K562 (cell line): ENCODE data around the gene MSL2. TPM values are rescaled to one million over a fixed set of nuclear protein-coding genes. Genes with fewer than 3 reads are reported as not detected.

Source experiments
- ATAC-seq: fragments of 200-7000 bp; cut with Tn5 transposase; 3 replicates; pipeline ENCODE4 v1.9.1; 2020; ENCODE audit warnings: moderate library complexity
- BruUV-seq: library from RNA; stranded (reverse); fragments of 400-500 nt; replicated peaks from 2 replicates; lab custom pipeline; 2021; lab: Mats Ljungman, UMichigan
- CTCF ChIA-PET: fragments of 300-600 bp; formaldehyde crosslinking; extraction: SDS; loops from one replicate; lab custom pipeline; 2021; ENCODE audit warnings: low intra/inter-chr PET ratio; lab: Yijun Ruan, JAX
- POLR2A ChIA-PET: fragments of 300-600, 350-650 bp; sonication (Branson Sonifier 250); formaldehyde crosslinking; extraction: SDS; loops from one replicate; lab custom pipeline; 2021; ENCODE audit warnings: antibody characterized with exemption, inconsistent platforms; lab: Yijun Ruan, JAX
- DNase-seq, 4 experiments: peaks; one replicate each; pipeline versions ENCODE4 v3.0.0 to v3.0.0-alpha.2; 2011 to 2018; ENCODE audit warnings: low spot score in 3 of 4, mixed read lengths in 3 of 4; ENCODE audit errors: extremely low read depth in 1 of 4
- FAIRE-seq: peaks from 2 replicates; lab custom pipeline; 2011; peaks lifted over from hg19 to GRCh38; lab: Jason Lieb, UNC
- H2AFZ ChIP-seq: 2 replicates; pipeline ENCODE4 v1.6.0; 2011; ENCODE audit warnings: low read depth, low read length, control low read depth, inconsistent platforms
- H3K27ac ChIP-seq: fragments of 200-600 bp; 3 replicates; pipeline ENCODE4 v1.8.0; 2011; ENCODE audit warnings: low read depth, mild to moderate bottlenecking, control low read depth, inconsistent platforms, low read length, moderate library complexity, mixed read lengths; ENCODE audit errors: extremely low read depth
- H3K27me3 ChIP-seq, 2 experiments: fragments of 300-600 bp in 1 of 2; 2 replicates in 1 of 2; 3 replicates in 1 of 2; pipeline versions ENCODE4 v1.6.0 to v1.8.0; 2011; ENCODE audit warnings: inconsistent platforms in 2 of 2, low read length in 2 of 2, mild to moderate bottlenecking in 1 of 2, mixed read lengths in 1 of 2, moderate library complexity in 1 of 2; ENCODE audit not compliant: control insufficient read depth in 2 of 2, insufficient read depth in 2 of 2
- H3K36me3 ChIP-seq: fragments of 300-600 bp; 3 replicates; pipeline ENCODE4 v1.8.0; 2011; ENCODE audit warnings: mild to moderate bottlenecking, low read length, inconsistent platforms; ENCODE audit not compliant: control insufficient read depth, insufficient read depth
- H3K4me1 ChIP-seq, 2 experiments: fragments of 200-600 bp in 1 of 2; replicated peaks in 1 of 2; 2 replicates in 1 of 2; 3 replicates in 1 of 2; pipeline versions ENCODE4 v1.5.1 to v1.8.0; 2011; ENCODE audit warnings: inconsistent platforms in 2 of 2, low read length in 2 of 2, mild to moderate bottlenecking in 1 of 2, mixed read lengths in 1 of 2, moderate library complexity in 1 of 2; ENCODE audit not compliant: control insufficient read depth in 2 of 2, insufficient read depth in 2 of 2
- H3K4me2 ChIP-seq: 2 replicates; pipeline ENCODE4 v1.6.1; 2011; ENCODE audit warnings: low read length, control low read depth, inconsistent platforms, mixed read lengths; ENCODE audit not compliant: insufficient read depth
- H3K4me3 ChIP-seq: fragments of 200-600 bp; sonication (generic), shearing (Covaris generic); 2 replicates; pipeline ENCODE4 v1.5.1; 2016; ENCODE audit warnings: control low read depth, inconsistent platforms
- H3K79me2 ChIP-seq: fragments of 200-600 bp; 3 replicates; pipeline ENCODE4 v1.8.0; 2011; ENCODE audit warnings: low read length, inconsistent platforms; ENCODE audit not compliant: control insufficient read depth, insufficient read depth
- H3K9ac ChIP-seq, 2 experiments: 2 replicates each; pipeline versions ENCODE4 v1.6.0 to v1.6.1; 2011; ENCODE audit warnings: low read depth in 2 of 2, low read length in 2 of 2, control low read depth in 1 of 2, inconsistent platforms in 1 of 2, mild to moderate bottlenecking in 1 of 2, mixed read lengths in 1 of 2; ENCODE audit not compliant: insufficient read depth in 1 of 2
- H3K9me1 ChIP-seq: one replicate; pipeline ENCODE4 v1.6.0; 2011; ENCODE audit warnings: inconsistent platforms, mild to moderate bottlenecking, low read length, moderate library complexity; ENCODE audit not compliant: control insufficient read depth, insufficient read depth
- H3K9me3 ChIP-seq: replicated peaks from 2 replicates; pipeline ENCODE4 v1.5.1; 2011; ENCODE audit warnings: low read depth, low read length, inconsistent platforms; ENCODE audit not compliant: control insufficient read depth, insufficient read depth
- H4K20me1 ChIP-seq: replicated peaks from 2 replicates; pipeline ENCODE4 v1.6.1; 2011; ENCODE audit warnings: low read length, inconsistent platforms, mixed read lengths; ENCODE audit not compliant: control insufficient read depth, insufficient read depth
- BCOR ChIP-seq: fragments of 450-650 bp; IDR thresholded peaks from 2 replicates; pipeline ENCODE4 v1.6.1; 2016
- GTF2E2 ChIP-seq: fragments of 200-800 bp; sonication (Bioruptor generic); IDR thresholded peaks from 2 replicates; pipeline ENCODE4 v1.6.1; 2016; ENCODE audit warnings: missing genetic modification characterization, missing compliant biosample characterization
- NRF1 ChIP-seq, 2 experiments: fragments of 450-650 bp; IDR thresholded peaks in 1 of 2; conservative IDR thresholded peaks in 1 of 2; 2 replicates each; pipeline ENCODE4 v1.6.1; 2014; ENCODE audit warnings: mild to moderate bottlenecking in 2 of 2
- POLR3G ChIP-seq: IDR thresholded peaks from 2 replicates; pipeline ENCODE4 v1.6.1; 2011; ENCODE audit not compliant: insufficient read length, insufficient replicate concordance; ENCODE audit errors: extremely low read depth
- RBM15 ChIP-seq: fragments of 200-400 bp; formaldehyde crosslinking; IDR thresholded peaks from 2 replicates; pipeline ENCODE4 v1.6.1; 2018; ENCODE audit warnings: mild to moderate bottlenecking, low read length, moderate library complexity; ENCODE audit not compliant: insufficient read depth
- RBM25 ChIP-seq: fragments of 200-400 bp; formaldehyde crosslinking; IDR thresholded peaks from 2 replicates; pipeline ENCODE4 v1.6.1; 2018; ENCODE audit warnings: low read length, low read depth, moderate library complexity; ENCODE audit not compliant: severe bottlenecking
- RNF2 ChIP-seq: sonication (generic); IDR thresholded peaks from 2 replicates; pipeline ENCODE4 v1.6.1; 2016
- SIN3B ChIP-seq: fragments of 450-650 bp; IDR thresholded peaks from 2 replicates; pipeline ENCODE4 v1.6.1; 2017; ENCODE audit warnings: low read depth, mild to moderate bottlenecking, moderate library complexity
- ZKSCAN1 ChIP-seq: fragments of 150-350 bp; IDR thresholded peaks from 2 replicates; pipeline ENCODE4 v1.6.1; 2016; ENCODE audit warnings: low read depth, low read length
- ZNF121 ChIP-seq: sonication (generic); formaldehyde crosslinking; conservative IDR thresholded peaks from 2 replicates; pipeline ENCODE4 v1.8.0; 2022; ENCODE audit warnings: missing genetic modification reagents
- ZNF143 ChIP-seq: sonication (generic); formaldehyde crosslinking; IDR thresholded peaks from 2 replicates; pipeline ENCODE4 v1.9.0; 2022; ENCODE audit warnings: mild to moderate bottlenecking, missing genetic modification reagents
- WGBS: fragments of 100-300 bp; shearing (Covaris generic); methylation state at CpG from one replicate; pipeline ENCODE4 v1.1.6; 2016; ENCODE audit warnings: low coverage, mixed read lengths; ENCODE audit not compliant: insufficient coverage; ENCODE audit errors: missing lambda C conversion rate; 5-methylcytosine and 5-hydroxymethylcytosine counted together
- in situ Hi-C: fragments of 300-500 bp; cut with MboI; formaldehyde crosslinking; loops from 4 replicates; pipeline ENCODE4 v1.15.0; 2018; ENCODE audit warnings: inconsistent platforms, mixed read lengths
- intact Hi-C: fragments of 100-400 bp; cut with micrococcal nuclease; formaldehyde crosslinking; loops from 2 replicates; pipeline ENCODE4 v1.14.2; 2022
- polyA plus RNA-seq, 8 experiments: library from polyadenylated mRNA; depleted of rRNA in 4 of 8; stranded (reverse) in 5 of 8; unstranded in 3 of 8; fragments of >200 nt; fragmentation: Nextera tagmentation in 2 of 8; fragmentation: Illumina TruSeq in 1 of 8; extraction: Ambion mirVana in 2 of 8; extraction: Trizol in 1 of 8; gene quantifications; 2 replicates each; pipeline versions ENCODE4 v1.2.1 to v1.2.3, GENCODE V29; 2011 to 2014; ENCODE audit warnings: inconsistent platforms in 1 of 8, missing spikeins in 1 of 8
- total RNA-seq, 7 experiments: library from RNA; depleted of rRNA in 6 of 7; stranded (reverse); fragments of >200 nt in 6 of 7; fragmentation: Illumina TruSeq in 2 of 7; extraction: Trizol in 2 of 7; gene quantifications; 2 replicates each; pipeline versions ENCODE4 v1.2.1 to v1.2.3, GENCODE V29; 2011 to 2021; ENCODE audit warnings: low replicate concordance in 1 of 7
- TF ChIP-seq, protein P1 (sequence below): sonication (generic); formaldehyde crosslinking; IDR thresholded peaks from 2 replicates; pipeline ENCODE4 v1.8.0; 2022; ENCODE audit warnings: missing genetic modification reagents, mild to moderate bottlenecking, borderline replicate concordance
- TF ChIP-seq, protein P2 (sequence below): fragments of 200-800 bp; sonication (Bioruptor generic); IDR thresholded peaks from 2 replicates; pipeline ENCODE4 v1.6.1; 2017; ENCODE audit warnings: missing genetic modification characterization, missing compliant biosample characterization

The MSL2 gene
- total and polyA plus RNA-seq, 9 of the 15 experiments (the other 6 are each of a cell fraction or from before 2014, with no cell fraction given), result 1.9 to 19.9 (median 9.1) TPM

DNA sequence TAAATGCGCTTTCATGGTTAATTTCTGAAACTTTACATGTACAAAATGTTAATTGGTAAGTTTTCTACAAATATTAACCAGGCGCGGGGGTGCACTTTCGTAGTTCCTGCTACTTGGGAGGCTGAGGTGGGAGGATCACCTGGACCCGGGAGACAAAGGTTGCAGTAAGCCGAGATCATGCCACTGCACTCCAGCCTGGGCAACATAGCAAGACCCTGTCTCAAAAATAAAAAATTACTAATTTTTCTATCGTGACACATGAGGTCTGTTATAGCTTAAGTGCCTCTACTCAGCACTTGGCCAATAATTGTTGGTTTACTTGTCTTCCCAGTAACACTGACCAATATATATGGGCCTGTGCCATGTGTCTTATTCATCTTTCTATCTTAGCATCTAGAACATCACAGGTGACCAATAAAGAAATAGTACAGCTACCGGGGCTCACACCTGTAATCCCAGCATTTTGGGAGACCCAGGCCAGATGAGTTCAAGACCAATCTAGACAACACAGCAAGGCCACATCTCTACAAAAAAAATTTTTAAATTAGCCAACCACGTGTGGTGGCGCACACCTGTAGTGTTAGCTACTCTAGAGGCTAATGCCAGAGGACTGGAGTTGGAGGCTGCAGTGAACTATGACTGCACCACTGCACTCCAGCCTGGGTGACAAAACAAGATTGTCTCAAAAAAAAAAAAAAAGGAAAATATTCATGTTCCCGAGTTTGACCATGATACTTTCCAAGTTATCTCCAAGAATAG lies 6.1 kb downstream of the MSL2 start:
- no peak for FAIRE-seq
- no TSS peak for BruUV-seq
- H4K20me1 ChIP-seq, result peaks cover 64% of the 10 kb centered on the region

DNA sequence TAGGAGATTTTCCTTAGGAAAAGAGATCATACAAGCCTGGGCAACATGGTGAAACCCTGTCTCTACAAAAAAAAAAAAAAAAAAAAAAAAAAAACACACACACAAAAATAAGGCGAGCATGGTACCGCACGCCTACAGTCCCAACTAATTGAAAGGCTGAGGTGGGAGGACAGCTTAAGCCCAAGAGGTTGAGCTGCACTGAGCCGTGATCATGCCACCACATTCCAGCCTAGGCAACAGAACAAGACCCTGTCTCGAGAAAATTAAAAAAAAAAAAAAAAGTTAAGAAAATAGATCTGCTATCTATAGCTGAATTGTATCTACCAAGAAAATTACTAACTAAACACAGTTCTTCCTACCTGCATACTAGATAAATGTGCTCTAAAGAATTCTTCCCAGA lies 7.1 kb downstream of the MSL2 start:
- in situ Hi-C loops, result no loop called here
- Histone ChIP-seq H4K20me1 (peaks cover 54% of the 10 kb centered on the region), H3K9ac (no peak overlapping the region), H3K4me1 (peaks cover 7 to 11% of the 10 kb centered on the region in 2 experiments; a peak in 3 of 5 replicates), H3K27me3 (no peaks in the 10 kb centered on the region), H3K4me2 (no peak overlapping the region), H3K27ac (no peak overlapping the region), H3K4me3 (no peak overlapping the region), H3K36me3 (peaks cover 11% of the 10 kb centered on the region; the same call in 2 of the 3 replicates), H3K79me2 (peaks cover 100% of the 10 kb centered on the region), H3K9me1 (peaks cover 3% of the 10 kb centered on the region), H2AFZ (no peak overlapping the region), H3K9me3 (no peaks in the 10 kb centered on the region)
- ATAC-seq (no peak), DNase-seq (no peak), FAIRE-seq (no peak)
- ChIA-PET CTCF (no interaction called here), POLR2A (no interaction called here)
- WGBS, result 66% methylated on average over 4 of the region's 5 CpGs
- no TSS peak for BruUV-seq
- intact Hi-C loops, result no loop called here
- TF ChIP-seq GTF2E2 (tag) (no peak), ZNF143 (CRISPR knock-in tag) (no peak), RBM15 (no peak), NRF1 (conservative IDR thresholded peaks at IDR 0.05 in 1 of 2, IDR thresholded peaks at IDR 0.05 in 1 of 2) (no peak), RNF2 (no peak)
- TF ChIP-seq, protein P1, sequence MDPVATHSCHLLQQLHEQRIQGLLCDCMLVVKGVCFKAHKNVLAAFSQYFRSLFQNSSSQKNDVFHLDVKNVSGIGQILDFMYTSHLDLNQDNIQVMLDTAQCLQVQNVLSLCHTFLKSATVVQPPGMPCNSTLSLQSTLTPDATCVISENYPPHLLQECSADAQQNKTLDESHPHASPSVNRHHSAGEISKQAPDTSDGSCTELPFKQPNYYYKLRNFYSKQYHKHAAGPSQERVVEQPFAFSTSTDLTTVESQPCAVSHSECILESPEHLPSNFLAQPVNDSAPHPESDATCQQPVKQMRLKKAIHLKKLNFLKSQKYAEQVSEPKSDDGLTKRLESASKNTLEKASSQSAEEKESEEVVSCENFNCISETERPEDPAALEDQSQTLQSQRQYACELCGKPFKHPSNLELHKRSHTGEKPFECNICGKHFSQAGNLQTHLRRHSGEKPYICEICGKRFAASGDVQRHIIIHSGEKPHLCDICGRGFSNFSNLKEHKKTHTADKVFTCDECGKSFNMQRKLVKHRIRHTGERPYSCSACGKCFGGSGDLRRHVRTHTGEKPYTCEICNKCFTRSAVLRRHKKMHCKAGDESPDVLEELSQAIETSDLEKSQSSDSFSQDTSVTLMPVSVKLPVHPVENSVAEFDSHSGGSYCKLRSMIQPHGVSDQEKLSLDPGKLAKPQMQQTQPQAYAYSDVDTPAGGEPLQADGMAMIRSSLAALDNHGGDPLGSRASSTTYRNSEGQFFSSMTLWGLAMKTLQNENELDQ (CRISPR knock-in tag), result no peak
- TF ChIP-seq, protein P2, sequence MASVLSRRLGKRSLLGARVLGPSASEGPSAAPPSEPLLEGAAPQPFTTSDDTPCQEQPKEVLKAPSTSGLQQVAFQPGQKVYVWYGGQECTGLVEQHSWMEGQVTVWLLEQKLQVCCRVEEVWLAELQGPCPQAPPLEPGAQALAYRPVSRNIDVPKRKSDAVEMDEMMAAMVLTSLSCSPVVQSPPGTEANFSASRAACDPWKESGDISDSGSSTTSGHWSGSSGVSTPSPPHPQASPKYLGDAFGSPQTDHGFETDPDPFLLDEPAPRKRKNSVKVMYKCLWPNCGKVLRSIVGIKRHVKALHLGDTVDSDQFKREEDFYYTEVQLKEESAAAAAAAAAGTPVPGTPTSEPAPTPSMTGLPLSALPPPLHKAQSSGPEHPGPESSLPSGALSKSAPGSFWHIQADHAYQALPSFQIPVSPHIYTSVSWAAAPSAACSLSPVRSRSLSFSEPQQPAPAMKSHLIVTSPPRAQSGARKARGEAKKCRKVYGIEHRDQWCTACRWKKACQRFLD (CRISPR knock-in tag), result no peak

More for the DNA sequence above, 6.1 kb downstream of the MSL2 start:
- Histone ChIP-seq H3K9me3 (no peaks in the 10 kb centered on the region), H3K27me3 (no peaks in the 10 kb centered on the region), H2AFZ (no peak overlapping the region), H3K9ac (no peak overlapping the region), H3K79me2 (peaks cover 100% of the 10 kb centered on the region), H3K4me1 (peaks cover 7 to 11% of the 10 kb centered on the region in 2 experiments; a peak in 4 of 5 replicates), H3K4me2 (no peak overlapping the region), H3K9me1 (peaks cover 3% of the 10 kb centered on the region), H3K4me3 (no peak overlapping the region), H3K36me3 (peaks cover 13% of the 10 kb centered on the region; the same call in 2 of the 3 replicates), H3K27ac (no peak overlapping the region)
- ATAC-seq, result no peak
- POLR2A ChIA-PET, result no interaction called here
- CTCF ChIA-PET, result no interaction called here
- TF ChIP-seq BCOR (0 out of 2 replicates have a peak, but pooled peaks have one; percentile 15), ZNF121 (peak; percentile 74), SIN3B (no peak), RBM25 (peak; percentile 10), ZKSCAN1 (no peak), POLR3G (no peak)
- DNase-seq, result no peak
- intact Hi-C loops, result no loop called here
- in situ Hi-C loops, result no loop called here
- WGBS, result 86% methylated on average over 9 of the region's 11 CpGs
